Caco-2 (cell line): ENCODE results near the gene ELL. TPM values are rescaled to one million over a fixed set of nuclear protein-coding genes. Genes with fewer than 3 reads are reported as not detected.

Experiments used
- BruUV-seq: library from RNA; stranded (reverse); fragments of 400-500 nt; replicated peaks from 2 replicates; lab custom pipeline; 2021; lab: Mats Ljungman, UMichigan
- CTCF ChIA-PET: fragments of 300-600 bp; sonication (Branson Sonifier 250); formaldehyde crosslinking; loops from one replicate; lab custom pipeline; 2022; ENCODE audit warnings: antibody characterized with exemption; lab: Charles Lee
- POLR2A ChIA-PET: fragments of 300-600 bp; sonication (Branson Sonifier 250); formaldehyde crosslinking; loops from one replicate; lab custom pipeline; 2022; ENCODE audit warnings: antibody characterized with exemption; lab: Charles Lee
- DNase-seq, 2 experiments: peaks; one replicate each; pipeline versions ENCODE4 v3.0.0 to v3.0.0-alpha.2; 2020 to 2022
- H3K27me3 ChIP-seq: replicated peaks from 2 replicates; pipeline ENCODE4 v1.6.0; 2011; ENCODE audit warnings: low read length; ENCODE audit not compliant: control insufficient read depth, insufficient read depth
- H3K36me3 ChIP-seq: 2 replicates; pipeline ENCODE4 v1.5.1; 2011; ENCODE audit warnings: low read length; ENCODE audit not compliant: control insufficient read depth, insufficient read depth
- H3K4me1 ChIP-seq: fragments of 250-450 bp; sonication (Bioruptor Pico); 2 replicates; pipeline ENCODE4 v1.5.1; 2020; ENCODE audit warnings: mild to moderate bottlenecking
- H3K4me3 ChIP-seq: 2 replicates; pipeline ENCODE4 v1.5.1; 2011; ENCODE audit warnings: low read depth, mild to moderate bottlenecking, control low read depth, low read length
- H3K9me3 ChIP-seq: fragments of 250-450 bp; sonication (Bioruptor Pico); 2 replicates; pipeline ENCODE4 v1.5.1; 2020; ENCODE audit warnings: mild to moderate bottlenecking, moderate library complexity
- H3K27ac Mint-ChIP-seq: one replicate; pipeline ENCODE4 v1.8.0; 2022; ENCODE audit warnings: mixed read lengths; ENCODE audit not compliant: unreplicated experiment
- H3K27me3 Mint-ChIP-seq: one replicate; pipeline ENCODE4 v1.8.0; 2022; ENCODE audit warnings: mixed read lengths; ENCODE audit not compliant: insufficient read depth, unreplicated experiment
- H3K36me3 Mint-ChIP-seq: one replicate; pipeline ENCODE4 v1.8.0; 2022; ENCODE audit warnings: mild to moderate bottlenecking, mixed read lengths; ENCODE audit not compliant: insufficient read depth, unreplicated experiment
- H3K4me1 Mint-ChIP-seq: one replicate; pipeline ENCODE4 v1.8.0; 2022; ENCODE audit warnings: low read depth, mixed read lengths; ENCODE audit not compliant: unreplicated experiment
- H3K4me3 Mint-ChIP-seq: one replicate; pipeline ENCODE4 v1.8.0; 2022; ENCODE audit warnings: mild to moderate bottlenecking, moderate library complexity, mixed read lengths; ENCODE audit not compliant: unreplicated experiment
- H3K9me3 Mint-ChIP-seq: one replicate; pipeline ENCODE4 v1.8.0; 2022; ENCODE audit warnings: mixed read lengths; ENCODE audit not compliant: unreplicated experiment
- CTCF ChIP-seq, 2 experiments: fragments of 200-600 bp in 1 of 2; IDR thresholded peaks; 1 replicate in 1 of 2; 2 replicates in 1 of 2; pipeline versions ENCODE4 v1.5.1 to v1.8.0; 2011 to 2022; ENCODE audit warnings: antibody characterized with exemption in 1 of 2, control low read depth in 1 of 2, inconsistent platforms in 1 of 2, low read depth in 1 of 2, low read length in 1 of 2, mild to moderate bottlenecking in 1 of 2, moderate library complexity in 1 of 2; ENCODE audit not compliant: insufficient read depth in 1 of 2, severe bottlenecking in 1 of 2, unreplicated experiment in 1 of 2
- intact Hi-C: fragments of 100-400 bp; cut with micrococcal nuclease; formaldehyde crosslinking; loops from one replicate; pipeline ENCODE4 v1.10.0; 2022; ENCODE audit not compliant: unreplicated experiment
- total RNA-seq: library from RNA; stranded (reverse); gene quantifications from 2 replicates; pipeline ENCODE4 v1.2.3, GENCODE V29; 2022

ELL gene
- total RNA-seq, 1 experiment from 2014 or later, result 12.1 TPM

GRCh38 chr19:18435842-18436670 lies 85.8 kb downstream of the ELL start:
- CTCF ChIA-PET, result no interaction called here
- Histone ChIP-seq H3K27me3 (no peaks in the 10 kb centered on the region), H3K9me3 (no peaks in the 10 kb centered on the region), H3K4me1 (peaks cover 10% of the 10 kb centered on the region), H3K36me3 (no peaks in the 10 kb centered on the region; the same call in 1 of the 2 replicates), H3K4me3 (no peak overlapping the region)
- no peak for TF ChIP-seq CTCF (IDR thresholded peaks at IDR 0.05; ENCODE audit: insufficient read depth in 1 of 2, low read depth in 1 of 2, low read length in 1 of 2, severe bottlenecking in 1 of 2, unreplicated experiment in 1 of 2)
- H3K36me3 Mint-ChIP-seq, result peaks cover 40% of the 10 kb centered on the region
- intact Hi-C loops, result no loop called here
- peaks cover 10% of the 10 kb centered on the region for H3K4me1 Mint-ChIP-seq
- no TSS peak for BruUV-seq
- no peaks in the 10 kb centered on the region for H3K9me3 Mint-ChIP-seq
- POLR2A ChIA-PET, result interaction anchor here (0.5 kb wide), 1 partner anchor 16 kb away, joined by 4 read pairs; no protein-coding TSS in a partner anchor
- DNase-seq, result no peak
- no peak overlapping the region for H3K27ac Mint-ChIP-seq
- peak overlapping the region; percentile 62 for H3K4me3 Mint-ChIP-seq
- H3K27me3 Mint-ChIP-seq, result no peaks in the 10 kb centered on the region

- Mint-ChIP-seq H3K4me3 (no peak overlapping the region), H3K36me3 (peaks cover 40% of the 10 kb centered on the region), H3K4me1 (peaks cover 10% of the 10 kb centered on the region), H3K27ac (no peak overlapping the region), H3K27me3 (no peaks in the 10 kb centered on the region), H3K9me3 (no peaks in the 10 kb centered on the region)
- Histone ChIP-seq H3K9me3 (no peaks in the 10 kb centered on the region), H3K4me3 (no peak overlapping the region), H3K27me3 (no peaks in the 10 kb centered on the region), H3K4me1 (peaks cover 10% of the 10 kb centered on the region), H3K36me3 (no peaks in the 10 kb centered on the region; the same call in 1 of the 2 replicates)
- TF ChIP-seq CTCF (IDR thresholded peaks at IDR 0.05; ENCODE audit: insufficient read depth in 1 of 2, low read depth in 1 of 2, low read length in 1 of 2, severe bottlenecking in 1 of 2, unreplicated experiment in 1 of 2), result no peak
- no peak for DNase-seq
- BruUV-seq, result TSS peak; percentile 58
- CTCF ChIA-PET, result no interaction called here
- POLR2A ChIA-PET, result no interaction called here
- intact Hi-C loops, result no loop called here
Observed at GRCh38 chr19:18435178-18435841, 86.6 kb downstream of the ELL start.

GRCh38 chr19:18434411-18435175 lies 87.3 kb downstream of the ELL start:
- TF ChIP-seq CTCF (IDR thresholded peaks at IDR 0.05; ENCODE audit: insufficient read depth in 1 of 2, low read depth in 1 of 2, low read length in 1 of 2, severe bottlenecking in 1 of 2, unreplicated experiment in 1 of 2), result no peak
- H3K9me3 Mint-ChIP-seq, result no peaks in the 10 kb centered on the region
- Histone ChIP-seq H3K4me3 (no peak overlapping the region), H3K9me3 (no peaks in the 10 kb centered on the region), H3K27me3 (no peaks in the 10 kb centered on the region), H3K36me3 (no peaks in the 10 kb centered on the region; the same call in 1 of the 2 replicates), H3K4me1 (peaks cover 10% of the 10 kb centered on the region)
- DNase-seq, result no peak
- no peak overlapping the region for H3K27ac Mint-ChIP-seq
- ChIA-PET POLR2A (no interaction called here), CTCF (no interaction called here)
- H3K4me1 Mint-ChIP-seq, result peaks cover 9% of the 10 kb centered on the region
- H3K36me3 Mint-ChIP-seq, result peaks cover 37% of the 10 kb centered on the region
- BruUV-seq, result no TSS peak
- no peak overlapping the region for H3K4me3 Mint-ChIP-seq
- no peaks in the 10 kb centered on the region for H3K27me3 Mint-ChIP-seq
- intact Hi-C loops, result no loop called here
